Loucy (cell line): Measurements from ENCODE around the gene OGN.

Experiments
- H2AFZ ChIP-seq: fragments of 200-600 bp; sonication (generic); 2 replicates; pipeline ENCODE4 v1.6.0; 2016; ENCODE audit warnings: antibody characterized with exemption, mild to moderate bottlenecking, low read length, moderate library complexity
- H3F3A ChIP-seq: fragments of 200-600 bp; 2 replicates; pipeline ENCODE4 v1.6.0; 2016; ENCODE audit warnings: antibody characterized with exemption, low read depth, mild to moderate bottlenecking
- H3K27me3 ChIP-seq: fragments of 200-600 bp; sonication (generic); 2 replicates; pipeline ENCODE4 v1.6.1; 2014; ENCODE audit warnings: low read length, mild to moderate bottlenecking; ENCODE audit not compliant: insufficient read depth, poor library complexity, severe bottlenecking
- H3K36me3 ChIP-seq: fragments of 200-600 bp; sonication (generic); 2 replicates; pipeline ENCODE4 v1.6.1; 2016; ENCODE audit warnings: low read length; ENCODE audit not compliant: insufficient read depth
- H3K4me1 ChIP-seq: fragments of 200-600 bp; sonication (generic); 2 replicates; pipeline ENCODE4 v1.5.1; 2014; ENCODE audit warnings: low read length, mild to moderate bottlenecking; ENCODE audit not compliant: insufficient read depth, poor library complexity, severe bottlenecking
- H3K4me2 ChIP-seq: fragments of 200-600 bp; sonication (generic); 2 replicates; pipeline ENCODE4 v1.6.0; 2014; ENCODE audit warnings: antibody characterized with exemption, low read length, low read depth, mild to moderate bottlenecking; ENCODE audit not compliant: poor library complexity, severe bottlenecking
- H3K4me3 ChIP-seq: fragments of 200-600 bp; sonication (generic); 2 replicates; pipeline ENCODE4 v1.5.1; 2014; ENCODE audit warnings: low read length, mild to moderate bottlenecking, mixed read lengths; ENCODE audit not compliant: poor library complexity, severe bottlenecking
- H3K79me2 ChIP-seq: fragments of 200-600 bp; sonication (generic); 2 replicates; pipeline ENCODE4 v1.6.1; 2014; ENCODE audit warnings: low read length; ENCODE audit not compliant: insufficient read depth
- H3K9ac ChIP-seq: fragments of 200-600 bp; sonication (generic); 2 replicates; pipeline ENCODE4 v1.6.0; 2014; ENCODE audit warnings: mild to moderate bottlenecking, low read depth, low read length, moderate library complexity; ENCODE audit not compliant: poor library complexity, severe bottlenecking
- H3K9me2 ChIP-seq: fragments of 200-600 bp; sonication (generic); replicated peaks from 2 replicates; pipeline ENCODE4 v1.6.1; 2016; ENCODE audit warnings: low read depth, low read length, mixed read lengths
- H3K9me3 ChIP-seq: fragments of 200-600 bp; sonication (generic); 2 replicates; pipeline ENCODE4 v1.6.1; 2014; ENCODE audit warnings: mild to moderate bottlenecking, antibody characterized with exemption, low read length, low read depth; ENCODE audit not compliant: insufficient read depth
- H4K20me1 ChIP-seq: fragments of 200-600 bp; sonication (generic); 2 replicates; pipeline ENCODE4 v1.6.0; 2014; ENCODE audit warnings: antibody characterized with exemption, low read length, mild to moderate bottlenecking; ENCODE audit not compliant: insufficient read depth, poor library complexity, severe bottlenecking
- EZH2phosphoT487 ChIP-seq: fragments of 200-600 bp; IDR thresholded peaks from 2 replicates; pipeline ENCODE4 v1.6.1; 2018; ENCODE audit warnings: antibody characterized with exemption, mild to moderate bottlenecking, moderate library complexity, borderline replicate concordance
- TF ChIP-seq, protein P1 (sequence below): fragments of 200-600 bp; sonication (generic); conservative IDR thresholded peaks from 2 replicates; pipeline ENCODE4 v1.5.1; 2014; ENCODE audit warnings: mild to moderate bottlenecking, antibody characterized with exemption, low read length

The OGN gene

DNA sequence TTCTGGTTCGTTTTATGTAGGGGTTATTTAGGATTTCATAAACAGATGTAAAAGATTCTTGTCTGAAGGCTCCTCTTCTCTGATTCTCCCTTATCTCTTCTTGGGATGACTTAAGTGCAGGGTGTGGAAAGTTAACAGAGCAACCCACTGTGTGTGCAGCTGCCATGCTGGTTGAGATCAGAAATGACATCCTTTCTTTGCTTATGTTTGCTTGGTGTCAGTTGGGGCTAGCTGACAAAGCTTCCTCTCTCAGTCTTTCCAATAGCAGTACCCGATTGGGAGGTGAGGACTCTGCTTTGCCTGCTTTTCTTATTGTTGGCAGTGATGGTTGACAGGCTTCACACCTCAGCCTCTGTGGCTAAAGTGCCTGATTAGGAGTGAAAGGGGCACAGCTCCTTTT lies 26.5 kb downstream of the OGN start:
- peak overlapping the region; percentile 34 for H3K4me2 ChIP-seq
- H3F3A ChIP-seq = no peaks in the 10 kb centered on the region
- H3K27me3 ChIP-seq = no peaks in the 10 kb centered on the region
- TF ChIP-seq, protein P1, sequence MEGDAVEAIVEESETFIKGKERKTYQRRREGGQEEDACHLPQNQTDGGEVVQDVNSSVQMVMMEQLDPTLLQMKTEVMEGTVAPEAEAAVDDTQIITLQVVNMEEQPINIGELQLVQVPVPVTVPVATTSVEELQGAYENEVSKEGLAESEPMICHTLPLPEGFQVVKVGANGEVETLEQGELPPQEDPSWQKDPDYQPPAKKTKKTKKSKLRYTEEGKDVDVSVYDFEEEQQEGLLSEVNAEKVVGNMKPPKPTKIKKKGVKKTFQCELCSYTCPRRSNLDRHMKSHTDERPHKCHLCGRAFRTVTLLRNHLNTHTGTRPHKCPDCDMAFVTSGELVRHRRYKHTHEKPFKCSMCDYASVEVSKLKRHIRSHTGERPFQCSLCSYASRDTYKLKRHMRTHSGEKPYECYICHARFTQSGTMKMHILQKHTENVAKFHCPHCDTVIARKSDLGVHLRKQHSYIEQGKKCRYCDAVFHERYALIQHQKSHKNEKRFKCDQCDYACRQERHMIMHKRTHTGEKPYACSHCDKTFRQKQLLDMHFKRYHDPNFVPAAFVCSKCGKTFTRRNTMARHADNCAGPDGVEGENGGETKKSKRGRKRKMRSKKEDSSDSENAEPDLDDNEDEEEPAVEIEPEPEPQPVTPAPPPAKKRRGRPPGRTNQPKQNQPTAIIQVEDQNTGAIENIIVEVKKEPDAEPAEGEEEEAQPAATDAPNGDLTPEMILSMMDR = no peak
- TF ChIP-seq EZH2phosphoT487 = no peak
- H3K9me2 ChIP-seq = no peaks in the 10 kb centered on the region
- H3K79me2 ChIP-seq = peaks cover 18% of the 10 kb centered on the region
- peaks cover 44% of the 10 kb centered on the region for H3K4me1 ChIP-seq
- H3K36me3 ChIP-seq = peaks cover 5% of the 10 kb centered on the region; the same call in 1 of the 2 replicates
- peaks cover 9% of the 10 kb centered on the region for H3K9me3 ChIP-seq
- H4K20me1 ChIP-seq = no peaks in the 10 kb centered on the region
- no peak overlapping the region for H3K4me3 ChIP-seq
- H3K9ac ChIP-seq = peak overlapping the region; percentile 22
- no peak overlapping the region for H2AFZ ChIP-seq

DNA sequence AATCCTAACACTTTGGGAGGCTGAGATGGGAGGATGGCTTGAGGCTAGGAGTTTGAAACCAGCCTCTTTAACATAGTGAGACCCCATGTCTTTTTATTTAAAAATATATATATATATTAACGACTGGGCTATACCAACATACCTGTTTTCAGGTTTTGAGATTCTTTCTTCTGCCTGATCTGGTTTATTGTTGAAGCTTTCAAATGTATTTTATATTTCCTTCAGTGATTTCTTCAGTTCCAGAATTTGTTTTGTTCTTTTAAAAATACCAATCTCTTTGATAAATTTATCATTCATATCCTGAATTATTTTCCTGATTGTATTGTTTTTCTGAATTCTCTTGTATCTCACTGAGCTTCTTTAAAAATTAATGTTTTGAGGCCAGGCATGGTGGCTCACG lies 31.2 kb downstream of the OGN start:
- no peaks in the 10 kb centered on the region for H3F3A ChIP-seq
- H3K4me1 ChIP-seq = peaks cover 19% of the 10 kb centered on the region
- no peaks in the 10 kb centered on the region for H3K9me2 ChIP-seq
- H3K9ac ChIP-seq = no peak overlapping the region
- H3K4me3 ChIP-seq = no peak overlapping the region
- TF ChIP-seq, protein P1 = no peak
- TF ChIP-seq EZH2phosphoT487 = no peak
- H3K79me2 ChIP-seq = peaks cover 13% of the 10 kb centered on the region; the same call in 1 of the 2 replicates
- no peak overlapping the region for H2AFZ ChIP-seq
- peaks cover 5% of the 10 kb centered on the region for H3K36me3 ChIP-seq
- no peak overlapping the region for H3K4me2 ChIP-seq
- H4K20me1 ChIP-seq = no peaks in the 10 kb centered on the region
- H3K9me3 ChIP-seq = peaks cover 15% of the 10 kb centered on the region
- H3K27me3 ChIP-seq = no peaks in the 10 kb centered on the region

DNA sequence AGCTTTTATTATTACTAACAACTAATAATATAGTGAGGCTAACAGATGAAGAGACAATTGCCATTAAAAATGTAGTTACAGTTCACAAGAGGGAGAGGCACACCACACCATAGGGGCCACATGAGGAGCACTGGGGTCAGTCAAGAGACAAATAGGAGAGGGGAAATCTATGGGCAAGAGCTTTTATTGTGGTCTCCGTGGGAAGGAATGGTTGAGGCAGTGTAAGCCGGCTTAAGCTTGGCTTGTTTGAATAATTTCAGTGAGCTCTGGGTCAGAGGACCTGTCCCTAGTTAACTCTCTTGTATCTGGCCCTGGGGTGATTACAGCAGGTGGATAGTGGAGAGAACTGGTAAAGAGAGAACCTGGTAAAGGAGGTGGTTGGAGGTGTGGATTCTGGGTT lies 35.3 kb downstream of the OGN start:
- Histone ChIP-seq H3F3A (no peaks in the 10 kb centered on the region), H4K20me1 (no peaks in the 10 kb centered on the region), H3K9me2 (no peaks in the 10 kb centered on the region), H3K79me2 (peaks cover 5% of the 10 kb centered on the region; the same call in 1 of the 2 replicates), H3K27me3 (no peaks in the 10 kb centered on the region), H3K4me3 (no peak overlapping the region), H3K36me3 (peaks cover 15% of the 10 kb centered on the region), H3K4me2 (no peak overlapping the region), H3K9ac (no peak overlapping the region), H3K9me3 (peaks cover 8% of the 10 kb centered on the region; the same call in 1 of the 2 replicates), H2AFZ (no peak overlapping the region), H3K4me1 (peaks cover 10% of the 10 kb centered on the region)
- TF ChIP-seq EZH2phosphoT487 = no peak
- TF ChIP-seq, protein P1 = no peak
